Stimulated activated CD4-positive, alpha-beta T cell treated with anti-CD3 and anti-CD28 coated beads, Interleukin-12 subunit alpha, Interleukin-12 subunit beta, amount 100 ng/mL, for 4 hours (primary cell): ENCODE results near the gene INPP4B.

Experiments used
- DNase-seq: peaks from one replicate; pipeline ENCODE4 v3.0.0-alpha.2; 2020

INPP4B gene

GRCh38 chr4:142040043-142040442 lies 806.1 kb downstream of the INPP4B start:
- no peak for DNase-seq

GRCh38 chr4:142036795-142037583 lies 809.1 kb downstream of the INPP4B start:
- DNase-seq: no peak

GRCh38 chr4:142035566-142035965 lies 810.5 kb downstream of the INPP4B start:
- no peak for DNase-seq

- no peak for DNase-seq
These were observed 812.0 kb downstream of the INPP4B start for GRCh38 chr4:142034101-142034500.

GRCh38 chr4:142030010-142030409 lies 816.1 kb downstream of the INPP4B start:
- no peak for DNase-seq

- DNase-seq: no peak
These were observed 824.3 kb downstream of the INPP4B start for GRCh38 chr4:142021761-142022160.

GRCh38 chr4:142021181-142021580 lies 824.9 kb downstream of the INPP4B start:
- no peak for DNase-seq

- no peak for DNase-seq
These were observed 830.1 kb downstream of the INPP4B start for GRCh38 chr4:142016031-142016430.

GRCh38 chr4:142009751-142010150 lies 836.4 kb downstream of the INPP4B start:
- no peak for DNase-seq

- no peak for DNase-seq
These were observed 840.6 kb downstream of the INPP4B start for GRCh38 chr4:142005519-142005918.

- no peak for DNase-seq
These were observed 846.5 kb downstream of the INPP4B start for GRCh38 chr4:141999446-142000143.

- no peak for DNase-seq
These were observed 851.0 kb downstream of the INPP4B start for GRCh38 chr4:141995056-141995455.

GRCh38 chr4:141977433-141977832 lies 868.7 kb downstream of the INPP4B start:
- DNase-seq: no peak
